Neuronal stem cell (in vitro differentiated cells): Measurements from ENCODE around the gene RAD51AP2. TPM values are rescaled to one million over a fixed set of nuclear protein-coding genes. Genes with fewer than 3 reads are reported as not detected.
"Not testable (repeated sequence)": the region's sequence is repeated elsewhere in the genome, so short reads cannot be mapped to it uniquely, and the experiment has no call there.

ENCODE experiments used
- DNase-seq: peaks from one replicate; pipeline ENCODE4 v3.0.0-alpha.2; 2013; ENCODE audit warnings: low spot score
- H2AFZ ChIP-seq: one replicate; pipeline ENCODE4 v1.6.1; 2013; ENCODE audit warnings: mild to moderate bottlenecking, low read length, inconsistent platforms
- H2AK5ac ChIP-seq: 2 replicates; pipeline ENCODE4 v1.6.1; 2013; ENCODE audit warnings: low read depth, mild to moderate bottlenecking, inconsistent platforms, low read length, moderate library complexity, mixed read lengths
- H2BK120ac ChIP-seq: 2 replicates; pipeline ENCODE4 v1.6.1; 2013; ENCODE audit warnings: low read depth, mild to moderate bottlenecking, inconsistent platforms, low read length, moderate library complexity, mixed read lengths
- H2BK12ac ChIP-seq: one replicate; pipeline ENCODE4 v1.6.1; 2013; ENCODE audit warnings: low read length, inconsistent platforms
- H2BK15ac ChIP-seq: 2 replicates; pipeline ENCODE4 v1.6.1; 2013; ENCODE audit warnings: mild to moderate bottlenecking, low read length, inconsistent platforms, mixed read lengths
- H2BK5ac ChIP-seq: one replicate; pipeline ENCODE4 v1.6.1; 2013; ENCODE audit warnings: inconsistent platforms, mild to moderate bottlenecking, low read length, moderate library complexity
- H3K14ac ChIP-seq: one replicate; pipeline ENCODE4 v1.6.1; 2013; ENCODE audit warnings: low read length, inconsistent platforms
- H3K18ac ChIP-seq: 2 replicates; pipeline ENCODE4 v1.6.1; 2013; ENCODE audit warnings: low read length, inconsistent platforms
- H3K23ac ChIP-seq: 2 replicates; pipeline ENCODE4 v1.6.1; 2013; ENCODE audit warnings: low read depth, mild to moderate bottlenecking, mixed read lengths, low read length, inconsistent platforms; ENCODE audit not compliant: poor library complexity
- H3K27ac ChIP-seq: replicated peaks from 3 replicates; pipeline ENCODE4 v1.5.1; 2013; ENCODE audit warnings: low read length, inconsistent platforms
- H3K27me3 ChIP-seq, 3 experiments: 2 replicates each; pipeline ENCODE4 v1.6.1; 2013; ENCODE audit warnings: low read length in 3 of 3, mild to moderate bottlenecking in 2 of 3, inconsistent platforms in 1 of 3, low read depth in 1 of 3, mixed read lengths in 1 of 3, moderate library complexity in 1 of 3; ENCODE audit not compliant: control insufficient read depth in 3 of 3, insufficient read depth in 3 of 3
- H3K36me3 ChIP-seq, 2 donors: replicated peaks in 1 of 2; 2 replicates each; pipeline ENCODE4 v1.6.1; 2013; ENCODE audit warnings: low read length in 2 of 2; ENCODE audit not compliant: control insufficient read depth in 2 of 2, insufficient read depth in 2 of 2
- H3K4ac ChIP-seq: 2 replicates; pipeline ENCODE4 v1.6.1; 2013; ENCODE audit warnings: inconsistent platforms, mild to moderate bottlenecking, low read length, moderate library complexity
- H3K4me1 ChIP-seq, 2 donors: 1 replicate in 1 of 2; 2 replicates in 1 of 2; pipeline ENCODE4 v1.6.1; 2013; ENCODE audit warnings: low read length in 2 of 2, low read depth in 1 of 2; ENCODE audit not compliant: control insufficient read depth in 2 of 2, insufficient read depth in 1 of 2
- H3K4me2 ChIP-seq: one replicate; pipeline ENCODE4 v1.6.1; 2013; ENCODE audit warnings: mild to moderate bottlenecking, low read length, inconsistent platforms; ENCODE audit not compliant: insufficient read depth, poor library complexity, severe bottlenecking
- H3K4me3 ChIP-seq, 2 donors: 2 replicates each; pipeline ENCODE4 v1.5.1; 2013; ENCODE audit warnings: low read length in 2 of 2, mild to moderate bottlenecking in 2 of 2, inconsistent platforms in 1 of 2, moderate library complexity in 1 of 2
- H3K79me1 ChIP-seq: one replicate; pipeline ENCODE4 v1.6.1; 2013; ENCODE audit warnings: low read depth, mild to moderate bottlenecking, inconsistent platforms, low read length, moderate library complexity
- H3K9ac ChIP-seq: one replicate; pipeline ENCODE4 v1.6.1; 2013; ENCODE audit warnings: mild to moderate bottlenecking, low read depth, low read length, inconsistent platforms; ENCODE audit not compliant: poor library complexity
- H3K9me3 ChIP-seq, 2 donors: replicated peaks in 1 of 2; 2 replicates each; pipeline versions ENCODE3 to v1.6.1; 2013; ENCODE audit warnings: low read length in 2 of 2, mild to moderate bottlenecking in 2 of 2, inconsistent platforms in 1 of 2, low read depth in 1 of 2, mixed read lengths in 1 of 2, moderate library complexity in 1 of 2; ENCODE audit not compliant: control insufficient read depth in 2 of 2, insufficient read depth in 1 of 2
- H4K8ac ChIP-seq: one replicate; pipeline ENCODE4 v1.6.1; 2013; ENCODE audit warnings: low read depth, mild to moderate bottlenecking, inconsistent platforms, low read length, moderate library complexity
- H4K91ac ChIP-seq: one replicate; pipeline ENCODE4 v1.6.1; 2013; ENCODE audit warnings: low read length, low read depth, mild to moderate bottlenecking, inconsistent platforms; ENCODE audit not compliant: poor library complexity
- WGBS, 2 donors: extraction: QIAGEN DNeasy Blood & Tissue Kit; methylation state at CpG; one replicate each; pipeline ENCODE4 v1.1.7; 2013; ENCODE audit warnings: missing lambda C conversion rate in 2 of 2, mixed read lengths in 1 of 2; ENCODE audit not compliant: insufficient read length in 2 of 2, insufficient replicate concordance in 1 of 2; ENCODE audit errors: extremely low coverage in 2 of 2; 5-methylcytosine and 5-hydroxymethylcytosine counted together
- polyA plus RNA-seq, 2 experiments: library from polyadenylated mRNA; stranded (reverse); fragments of 200-250 nt; gene quantifications; one replicate each; pipeline ENCODE4 v1.2.3, GENCODE V29; 2013

The RAD51AP2 gene
- polyA plus RNA-seq (2013, experiment 1 of 2) = 0.20 TPM
- 0.17 TPM for polyA plus RNA-seq (2013, experiment 2 of 2)

DNA sequence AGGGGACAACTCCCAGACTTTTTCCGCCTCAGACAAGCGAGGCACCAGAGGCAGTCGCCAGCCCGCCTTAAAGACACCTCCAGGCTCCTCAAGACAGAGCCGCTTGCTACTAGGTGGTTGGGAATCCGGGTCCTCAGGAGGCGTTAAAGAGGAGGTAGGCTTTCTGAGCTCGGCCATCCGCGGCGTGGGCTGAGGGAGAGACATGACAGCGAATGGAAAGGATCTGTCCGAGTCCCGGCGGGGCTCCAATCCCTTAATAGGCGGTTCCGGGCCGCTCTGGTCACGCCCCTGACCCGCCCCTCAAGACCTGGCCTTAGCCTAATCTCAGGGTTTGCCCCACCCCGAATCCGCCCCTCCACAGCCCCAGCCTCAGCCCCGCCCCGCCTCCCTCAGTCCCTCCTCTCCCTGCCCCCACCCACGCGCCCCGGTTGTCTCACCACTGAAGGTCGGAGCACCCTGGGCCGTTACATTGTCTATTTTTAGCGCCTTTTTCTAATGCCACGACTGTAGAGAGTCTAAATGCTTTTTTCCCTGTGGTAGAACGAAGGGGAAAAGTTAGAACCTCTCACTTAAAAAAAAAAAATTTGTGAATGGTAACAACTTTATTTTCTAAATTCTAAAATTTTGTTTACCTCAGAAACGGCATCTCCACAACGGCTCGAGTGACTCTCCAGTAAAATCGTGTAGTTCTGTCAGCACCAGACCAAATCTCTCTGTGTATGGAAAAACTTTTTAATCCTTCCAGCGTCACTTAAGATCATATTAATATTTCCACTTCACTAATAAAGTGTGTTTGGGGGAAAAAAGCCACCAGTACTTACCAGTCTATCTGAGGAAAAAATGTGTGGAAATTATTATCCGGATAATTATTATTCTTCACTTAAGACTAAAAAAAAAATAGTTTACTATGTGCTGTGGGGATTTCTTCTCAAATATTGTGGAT, at the start of gene RAD51AP2:
RAD51AP2 (minus strand) TSS at position 229 of the 943 bp plus-strand sequence; CDS start at position 204, 25 bp downstream.
- H3K4me1 ChIP-seq = no peaks in the 10 kb centered on the region

DNA sequence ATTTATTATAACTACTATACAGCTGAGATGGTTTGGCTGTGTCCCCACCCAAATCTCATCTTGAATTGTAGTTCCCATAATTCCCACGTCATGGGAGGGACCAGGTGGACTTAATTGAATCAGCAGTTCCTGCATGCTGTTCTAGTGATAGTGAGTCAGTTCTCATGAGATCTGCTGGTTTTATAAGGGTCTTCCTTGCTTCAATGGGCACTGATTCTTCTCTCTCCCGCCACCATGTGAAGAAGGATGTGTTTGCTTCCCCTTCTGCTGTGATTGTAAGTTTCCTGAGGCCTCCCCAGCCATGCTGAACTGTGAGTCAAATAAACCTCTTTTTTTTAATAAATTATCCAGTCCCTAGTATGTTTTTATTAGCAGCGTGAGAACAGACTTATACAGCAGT, 47.5 kb upstream of the RAD51AP2 start:
- H2AK5ac ChIP-seq, H3K18ac ChIP-seq, H3K4me1 ChIP-seq, H3K27me3 ChIP-seq, H3K4me3 ChIP-seq, H3K27ac ChIP-seq, H3K9me3 ChIP-seq, H3K79me1 ChIP-seq, H2AFZ ChIP-seq, H2BK120ac ChIP-seq, H3K14ac ChIP-seq, DNase-seq, H3K4ac ChIP-seq, H2BK5ac ChIP-seq, H2BK15ac ChIP-seq, H3K36me3 ChIP-seq, H3K23ac ChIP-seq, H3K4me2 ChIP-seq, H2BK12ac ChIP-seq, H3K9ac ChIP-seq, H4K8ac ChIP-seq, H4K91ac ChIP-seq: not testable (repeated sequence)
- no CpG with 5 or more reads among the region's 3 CpGs for WGBS, 2 donors

More for the DNA sequence above, at the start of gene RAD51AP2:
- Histone ChIP-seq H3K23ac (no peak within 1 kb of the TSS), H3K27ac (peak within 1 kb of the TSS; percentile 52), H3K36me3 (no peaks in the 10 kb centered on the region), H3K9ac (no peak within 1 kb of the TSS), H3K4ac (no peak within 1 kb of the TSS), H3K18ac (no peak within 1 kb of the TSS), H2AK5ac (no peak within 1 kb of the TSS), H2BK12ac (no peak within 1 kb of the TSS), H4K8ac (no peak within 1 kb of the TSS), H2BK15ac (no peak within 1 kb of the TSS), H4K91ac (no peak within 1 kb of the TSS), H3K27me3 (peaks cover 0 to 8% (median 0%) of the 10 kb centered on the region in 3 experiments), H2AFZ (peak within 1 kb of the TSS; percentile 88), H3K9me3 (no peaks in the 10 kb centered on the region), H3K4me3 (peak within 1 kb of the TSS; percentile 33 to 81), H2BK5ac (no peak within 1 kb of the TSS), H3K79me1 (no peaks in the 10 kb centered on the region), H3K14ac (no peak within 1 kb of the TSS), H3K4me2 (peak within 1 kb of the TSS; percentile 72), H2BK120ac (no peak within 1 kb of the TSS)
- no CpG with 5 or more reads among the region's 38 CpGs for WGBS, 2 donors
- DNase-seq = peak; percentile 84

DNA sequence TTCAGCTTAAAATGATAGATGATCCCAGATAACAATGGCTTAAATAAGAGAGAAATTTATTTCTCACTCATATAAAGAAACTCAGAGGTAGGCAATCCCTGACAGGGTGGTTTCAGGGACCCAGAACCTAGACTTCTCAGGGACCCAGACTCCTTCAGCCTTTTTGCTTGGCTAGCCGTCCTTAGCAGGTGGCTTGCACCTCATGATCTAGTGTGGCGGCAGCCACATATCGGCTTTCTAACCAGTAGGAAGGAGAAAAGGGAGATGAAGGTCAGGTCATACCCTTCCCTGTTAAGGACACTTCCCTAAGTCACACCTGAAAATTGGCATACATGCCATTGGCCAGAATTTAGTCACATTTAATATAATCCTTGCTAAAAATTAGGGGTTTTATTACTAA, 40.6 kb upstream of the RAD51AP2 start:
- no peak overlapping the region for H2AFZ ChIP-seq
- DNase-seq = no peak
- no peak overlapping the region for H3K23ac ChIP-seq
- H3K4ac ChIP-seq = no peak overlapping the region
- no peak overlapping the region for H2BK15ac ChIP-seq
- no peak overlapping the region for H3K4me2 ChIP-seq
- H3K9me3 ChIP-seq = no peaks in the 10 kb centered on the region
- H2BK5ac ChIP-seq = no peak overlapping the region
- H2BK12ac ChIP-seq = no peak overlapping the region
- no peaks in the 10 kb centered on the region for H3K27me3 ChIP-seq
- no CpG with 5 or more reads among the region's 3 CpGs for WGBS, 2 donors
- no peaks in the 10 kb centered on the region for H3K36me3 ChIP-seq
- no peak overlapping the region for H2BK120ac ChIP-seq
- H3K18ac ChIP-seq = no peak overlapping the region
- H4K91ac ChIP-seq = no peak overlapping the region
- H3K79me1 ChIP-seq = no peaks in the 10 kb centered on the region
- no peak overlapping the region for H3K9ac ChIP-seq
- H2AK5ac ChIP-seq = no peak overlapping the region
- H4K8ac ChIP-seq = no peak overlapping the region
- no peak overlapping the region for H3K14ac ChIP-seq
- peaks cover 0 to 4% of the 10 kb centered on the region in 2 donors for H3K4me1 ChIP-seq
- no peak overlapping the region for H3K4me3 ChIP-seq
- no peak overlapping the region for H3K27ac ChIP-seq

DNA sequence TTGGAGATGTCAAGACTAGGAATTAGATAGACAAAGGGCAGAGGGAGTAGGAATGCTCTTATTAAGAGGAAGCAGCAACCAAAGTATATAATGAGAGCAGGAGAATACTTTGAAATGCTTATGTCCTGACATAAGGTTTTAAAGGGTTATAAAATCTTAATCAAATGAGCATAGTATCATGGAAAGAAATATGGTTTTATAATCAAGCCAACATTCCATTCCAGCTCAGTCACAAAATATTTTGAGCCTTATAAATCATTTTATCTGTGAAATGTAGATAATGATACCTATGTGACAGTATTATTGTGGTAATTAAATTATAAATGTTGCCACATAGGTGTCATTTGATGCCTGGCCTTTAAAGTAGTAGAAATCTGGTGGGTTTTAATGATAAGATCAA, 39.8 kb upstream of the RAD51AP2 start:
- DNase-seq = no peak
- no peak overlapping the region for H3K4me2 ChIP-seq
- H3K9ac ChIP-seq = no peak overlapping the region
- H3K4me1 ChIP-seq = peaks cover 0 to 4% of the 10 kb centered on the region in 2 donors
- no peaks in the 10 kb centered on the region for H3K27me3 ChIP-seq
- no peak overlapping the region for H3K4me3 ChIP-seq
- no peak overlapping the region for H3K4ac ChIP-seq
- H3K23ac ChIP-seq = no peak overlapping the region
- no peak overlapping the region for H2AK5ac ChIP-seq
- no peak overlapping the region for H3K14ac ChIP-seq
- no peak overlapping the region for H4K91ac ChIP-seq
- no peak overlapping the region for H2BK12ac ChIP-seq
- no peak overlapping the region for H4K8ac ChIP-seq
- no peak overlapping the region for H2AFZ ChIP-seq
- H3K9me3 ChIP-seq = no peaks in the 10 kb centered on the region
- no peak overlapping the region for H2BK15ac ChIP-seq
- peak overlapping the region; percentile 34 for H3K27ac ChIP-seq
- no peak overlapping the region for H2BK120ac ChIP-seq
- H2BK5ac ChIP-seq = no peak overlapping the region
- H3K18ac ChIP-seq = no peak overlapping the region
- no peaks in the 10 kb centered on the region for H3K36me3 ChIP-seq
- no peaks in the 10 kb centered on the region for H3K79me1 ChIP-seq
